ENCODE results near the gene CYP46A1.

Gene CYP46A1

GRCh38 chr14:99718031-99718810 is 34.1 kb downstream of the CYP46A1 start:
- DNase-seq: no peak

DNA sequence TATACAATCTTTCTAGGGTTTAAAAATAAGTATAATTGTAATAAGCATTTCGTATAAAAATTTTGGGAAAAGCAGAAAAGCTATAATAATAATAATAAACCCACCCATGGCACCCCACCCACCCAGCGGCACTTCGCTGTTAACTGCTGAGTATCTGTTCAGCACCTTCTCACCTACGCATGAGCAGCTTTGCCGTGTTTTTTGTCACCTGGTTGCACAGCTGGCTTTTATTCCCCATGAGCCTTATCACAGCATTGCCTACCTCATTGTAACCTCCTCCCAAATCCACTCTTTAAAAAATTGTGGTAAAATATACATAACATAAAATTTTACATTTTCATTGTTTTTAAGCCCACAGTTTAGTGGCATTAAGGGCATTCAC is 34.7 kb downstream of the CYP46A1 start:
- DNase-seq: no peak

GRCh38 chr14:99720941-99721791 is 37.1 kb downstream of the CYP46A1 start:
- no peak for DNase-seq

GRCh38 chr14:99721792-99722516 is 37.9 kb downstream of the CYP46A1 start:
- DNase-seq: no peak

- no peak for DNase-seq
Observed at GRCh38 chr14:99722741-99723140, 38.6 kb downstream of the CYP46A1 start.

DNA sequence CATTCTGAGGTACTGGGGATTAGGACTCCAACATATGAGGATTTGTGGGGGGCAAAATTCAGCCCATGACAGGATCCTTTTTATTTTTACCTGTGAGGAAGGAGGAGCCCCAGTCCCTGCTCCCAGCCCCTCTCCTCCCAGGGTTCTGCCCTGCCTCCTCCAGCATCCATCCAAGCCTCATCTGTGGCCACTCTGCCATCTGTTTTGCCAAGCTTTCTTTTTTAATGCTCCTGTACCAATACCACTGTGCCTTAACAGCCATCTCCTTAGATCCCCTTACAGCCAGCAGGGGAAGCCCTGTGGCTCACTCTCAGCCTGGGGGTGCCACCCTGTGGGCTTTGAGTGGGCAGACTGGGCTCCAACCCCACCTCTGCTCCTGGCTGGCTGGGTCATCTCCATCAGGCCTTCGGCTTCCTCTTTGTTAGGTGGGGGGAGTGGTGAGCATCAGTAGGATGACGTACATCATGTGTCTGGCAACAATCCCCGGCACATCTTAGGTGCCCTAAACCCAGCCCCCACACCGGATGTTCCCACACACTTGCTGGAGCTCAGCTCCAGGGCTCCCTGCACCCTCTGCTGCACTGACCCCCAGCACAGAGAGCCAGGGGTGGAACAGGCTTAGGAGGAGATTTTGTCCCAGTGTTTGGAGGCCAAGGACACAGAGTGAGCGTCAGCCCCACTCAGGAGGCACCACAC is 40.2 kb downstream of the CYP46A1 start:
- no peak for DNase-seq

DNA sequence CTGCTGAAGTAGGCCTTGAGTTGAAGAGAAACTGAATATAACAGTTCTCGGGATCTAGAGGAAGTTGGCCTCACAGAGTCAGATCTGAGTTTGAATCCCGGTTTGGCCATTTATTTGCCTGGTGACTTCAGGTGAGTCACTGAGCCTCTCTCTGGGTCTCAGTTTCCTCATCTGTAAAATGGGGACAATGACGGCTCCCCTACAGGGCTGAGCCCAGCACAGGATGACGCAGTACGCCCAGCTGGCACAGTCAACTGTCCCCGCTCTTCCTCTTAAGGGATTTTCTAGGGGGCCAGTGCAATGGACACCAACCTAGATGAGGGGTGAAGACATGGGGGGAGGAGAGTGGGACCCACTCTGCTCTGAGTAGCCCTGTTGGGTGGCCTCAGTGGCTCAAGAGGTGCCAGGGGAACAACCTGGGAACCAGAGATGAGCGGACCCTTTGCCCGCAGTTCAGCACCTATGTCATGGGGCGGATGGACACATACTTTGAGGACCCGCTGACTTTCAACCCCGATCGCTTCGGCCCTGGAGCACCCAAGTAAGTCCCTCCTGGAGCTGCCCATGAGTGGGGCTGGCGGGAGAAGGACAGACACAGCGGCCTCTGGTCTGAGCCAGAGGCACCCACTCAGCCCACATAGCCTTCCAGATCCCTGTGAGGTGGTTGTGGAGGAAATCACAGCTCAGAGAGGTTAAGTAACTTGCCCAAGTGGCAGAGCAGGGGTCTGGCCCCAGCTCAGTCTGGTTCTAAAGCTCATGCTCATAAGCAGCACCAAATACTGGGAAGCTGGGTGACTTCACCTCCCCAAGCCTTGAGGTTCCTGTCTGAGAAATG is 41.1 kb downstream of the CYP46A1 start:
- no peak for DNase-seq

GRCh38 chr14:99725774-99726537 is 41.9 kb downstream of the CYP46A1 start:
- no peak for DNase-seq

DNA sequence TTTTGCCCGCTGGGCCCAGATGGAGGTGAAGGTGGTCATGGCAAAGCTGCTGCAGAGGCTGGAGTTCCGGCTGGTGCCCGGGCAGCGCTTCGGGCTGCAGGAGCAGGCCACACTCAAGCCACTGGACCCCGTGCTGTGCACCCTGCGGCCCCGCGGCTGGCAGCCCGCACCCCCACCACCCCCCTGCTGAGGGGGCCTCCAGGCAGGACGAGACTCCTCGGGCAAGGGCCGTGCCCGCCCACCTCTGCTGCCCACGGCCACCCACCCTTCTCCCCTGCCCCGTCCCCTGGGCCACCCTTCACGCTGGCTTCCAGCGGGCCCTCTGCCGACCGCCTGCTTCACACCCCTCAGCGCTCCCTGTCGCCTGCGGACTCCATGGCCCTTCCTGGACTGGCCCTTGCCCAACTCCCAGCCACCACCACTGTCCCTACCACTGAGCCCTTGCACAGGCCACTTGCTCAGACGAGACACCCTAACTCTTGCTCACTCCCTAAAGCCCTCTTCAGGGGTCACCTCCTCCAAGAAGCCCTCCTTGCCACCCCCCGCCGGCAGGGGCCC is 42.5 kb downstream of the CYP46A1 start:
- no peak for DNase-seq

DNA sequence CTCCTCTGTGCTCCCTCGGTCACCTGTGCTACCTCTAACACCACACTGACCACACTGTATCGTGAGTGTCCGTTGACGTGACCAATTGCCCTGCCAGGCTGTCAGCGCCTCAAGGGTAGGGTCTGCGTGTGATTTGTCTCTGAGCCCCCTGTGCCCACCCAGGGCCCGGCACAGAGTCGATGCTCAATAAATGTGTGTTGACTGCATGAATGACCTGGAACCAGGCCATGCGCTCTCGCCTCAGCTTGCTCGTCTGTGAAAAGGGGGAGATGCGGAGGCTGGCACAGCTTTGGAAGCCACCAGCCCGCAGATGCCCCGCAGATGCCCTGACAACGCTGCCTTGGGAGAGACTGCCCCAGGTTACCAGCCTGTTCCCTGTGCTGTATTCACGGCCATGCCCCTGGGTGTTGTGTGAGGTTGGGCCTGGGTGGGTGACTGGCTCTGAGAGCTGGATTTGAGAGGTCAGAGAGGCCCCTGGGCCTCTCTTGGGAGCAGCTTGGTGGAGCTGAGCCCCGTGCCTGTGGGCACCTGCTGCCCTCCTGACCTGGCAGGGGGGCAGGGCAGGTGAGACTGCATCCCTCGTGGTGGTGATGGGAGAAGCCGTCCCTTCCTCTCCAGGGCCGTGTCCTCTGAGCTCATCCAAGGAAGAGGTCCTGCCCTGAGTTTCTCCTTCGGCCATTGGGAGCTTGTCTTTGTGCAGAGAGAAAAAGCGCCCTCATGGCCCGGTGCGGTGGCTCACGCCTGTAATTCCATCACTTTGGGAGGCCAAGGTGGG is 43.2 kb downstream of the CYP46A1 start:
- no peak for DNase-seq

DNA sequence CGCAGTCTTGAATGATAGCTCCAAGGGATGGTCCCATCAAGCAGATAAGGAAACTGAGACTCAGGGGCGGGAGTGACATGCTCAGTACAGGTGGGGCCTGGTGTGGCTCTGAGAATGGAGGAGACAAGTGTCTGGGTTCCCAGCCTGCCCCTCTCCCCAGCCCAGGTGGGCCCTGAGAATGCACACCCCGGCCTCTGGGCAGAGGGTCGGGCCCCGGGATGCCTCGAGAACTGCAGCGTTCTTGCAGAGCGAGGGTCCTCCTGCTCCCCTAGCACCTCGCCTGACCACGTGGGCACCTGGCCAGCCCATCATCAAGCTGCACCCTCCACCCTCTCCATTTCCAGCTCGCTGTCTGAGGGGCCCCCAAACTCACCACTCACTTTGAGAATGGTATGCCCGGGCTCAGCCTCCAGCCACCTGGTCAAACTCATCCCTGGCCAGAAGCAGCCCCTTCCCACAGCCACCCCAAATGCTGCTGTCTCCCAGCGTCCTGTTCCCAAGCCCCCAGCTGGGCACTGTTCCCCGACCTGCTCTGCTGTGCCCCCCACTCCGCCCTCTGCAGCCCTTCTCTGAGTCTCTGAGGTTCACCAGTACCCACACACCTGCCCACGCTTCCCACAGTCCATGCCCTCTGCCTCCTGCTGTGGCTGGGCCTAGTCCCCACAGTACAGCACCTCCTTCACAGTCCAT is 44.3 kb downstream of the CYP46A1 start:
- DNase-seq: no peak

GRCh38 chr14:99728981-99729451 is 44.9 kb downstream of the CYP46A1 start:
- no peak for DNase-seq

GRCh38 chr14:99729991-99730875 is 46.1 kb downstream of the CYP46A1 start:
- DNase-seq: peak; percentile 50

DNA sequence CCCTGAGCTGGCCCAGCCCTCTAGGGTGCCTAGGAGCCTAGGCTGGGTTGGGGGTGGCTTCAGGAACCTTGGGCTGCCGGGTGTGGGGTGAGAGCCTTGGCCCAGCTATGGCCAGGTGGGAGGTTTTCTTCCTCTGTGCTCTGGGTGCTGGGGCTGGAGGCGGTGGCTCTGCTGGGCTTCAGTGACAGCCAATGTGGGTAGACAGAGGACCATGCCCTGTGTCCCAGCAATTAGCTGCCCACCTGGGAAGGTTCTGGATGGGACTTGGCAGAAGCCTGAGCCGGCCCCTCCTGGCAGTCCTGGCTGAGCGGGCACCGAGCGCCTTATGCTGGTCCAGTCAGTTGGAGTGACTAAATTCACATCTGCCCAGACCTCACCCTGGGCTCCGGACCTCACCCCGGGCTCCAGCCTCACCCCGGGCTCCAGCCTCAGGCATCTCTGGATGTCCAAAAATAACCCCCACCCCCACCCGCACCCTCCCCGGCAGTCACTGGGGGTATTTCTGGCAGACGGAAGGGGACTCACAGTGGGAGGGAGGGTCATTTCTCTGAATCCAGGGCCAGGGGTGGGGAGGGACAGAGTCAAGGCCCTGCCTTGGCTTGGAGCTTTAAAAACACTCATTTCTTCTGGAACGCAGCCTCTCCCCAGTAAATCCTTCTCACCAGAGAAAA is 46.9 kb downstream of the CYP46A1 start:
- no peak for DNase-seq

GRCh38 chr14:99731547-99732435 is 47.7 kb downstream of the CYP46A1 start:
- DNase-seq: no peak

GRCh38 chr14:99732436-99733210 is 48.5 kb downstream of the CYP46A1 start:
- no peak for DNase-seq

All from activated effector memory CD4-positive, alpha-beta T cell treated with Interleukin-2 at 50 U/mL for 16 hours (primary cell).